ENCODE measurements around the gene FAM227B. TPM values are rescaled to one million over a fixed set of nuclear protein-coding genes. Genes with fewer than 3 reads are reported as not detected.
"Not testable (repeated sequence)": the region's sequence is repeated elsewhere in the genome, so short reads cannot be mapped to it uniquely, and the experiment has no call there.

FAM227B gene
- total and polyA plus RNA-seq, 2 of the 13 experiments (the other 11 are each of a cell fraction or from before 2014, with no cell fraction given) = 1.9 to 2.6 TPM

DNA sequence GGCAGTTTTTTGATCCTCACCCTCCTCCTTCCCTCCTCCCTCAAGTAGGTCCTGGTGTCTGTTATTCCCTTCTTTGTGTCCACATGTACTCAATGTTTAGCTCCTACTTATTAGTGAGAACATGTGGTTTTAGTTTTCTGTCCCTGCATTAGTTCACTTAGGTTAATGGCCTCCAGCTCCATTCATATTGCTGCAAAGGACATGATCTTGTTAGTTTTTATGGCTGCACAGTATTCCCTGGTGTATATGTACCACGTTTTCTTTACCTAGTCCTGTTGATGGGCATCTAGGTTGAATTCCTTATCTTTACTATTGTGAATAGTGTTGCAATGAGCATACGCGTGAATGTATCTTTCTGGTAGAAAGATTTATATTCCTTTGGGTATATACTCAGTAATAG, 259.2 kb downstream of the FAM227B start:
- no peak overlapping the region for H3K9ac ChIP-seq (ENCODE audit: insufficient read depth, low read depth, low read length)
- H3K4me2 ChIP-seq (ENCODE audit: low read depth, low read length) = no peak overlapping the region
- no peak for DNase-seq (ENCODE audit: low spot score)
- no peaks in the 10 kb centered on the region for H4K20me1 ChIP-seq (ENCODE audit: insufficient read depth, low read length)
- no peak for FAIRE-seq
- POLR2A ChIA-PET = no interaction called here
- BruUV-seq (replicated peaks) = no TSS peak
- H3K4me1 ChIP-seq (ENCODE audit: insufficient read depth, low read length) = no peaks in the 10 kb centered on the region
- CTCF ChIA-PET (ENCODE audit: low intra/inter-chr PET ratio, low total read pairs) = no interaction called here
- 65% methylated on average over 3 of the region's 3 CpGs for WGBS (ENCODE audit: low lambda C conversion rate)
- no peak overlapping the region for H3K27ac ChIP-seq (ENCODE audit: extremely low read length, insufficient read depth, low read length)
- intact Hi-C loops (cut with micrococcal nuclease; ENCODE audit: unreplicated experiment) = no loop called here
- H3K27me3 ChIP-seq (ENCODE audit: control insufficient read depth in 1 of 2, insufficient read depth in 2 of 2, low read length in 2 of 2) = no peaks in the 10 kb centered on the region
- TF ChIP-seq CCAR2 (optimal IDR thresholded peaks at IDR 0.05; ENCODE audit: low read depth, low read length) (no peak), HMG20A (CRISPR knock-in tag; IDR thresholded peaks at IDR 0.05; ENCODE audit: borderline replicate concordance) (no peak), MAZ (IDR thresholded peaks at IDR 0.05; ENCODE audit: borderline replicate concordance, low read depth, low read length) (no peak), MAZ (CRISPR knock-in tag; IDR thresholded peaks at IDR 0.05; ENCODE audit: low read depth) (no peak), IRF2 (CRISPR knock-in tag; IDR thresholded peaks at IDR 0.05) (no peak), ZNF598 (CRISPR knock-in tag; IDR thresholded peaks at IDR 0.05; ENCODE audit: borderline replicate concordance) (no peak), NPAS2 (CRISPR knock-in tag; IDR thresholded peaks at IDR 0.05; ENCODE audit: borderline replicate concordance) (no peak), ZNF713 (CRISPR knock-in tag; IDR thresholded peaks at IDR 0.05) (no peak)
- TF ChIP-seq, protein P1, sequence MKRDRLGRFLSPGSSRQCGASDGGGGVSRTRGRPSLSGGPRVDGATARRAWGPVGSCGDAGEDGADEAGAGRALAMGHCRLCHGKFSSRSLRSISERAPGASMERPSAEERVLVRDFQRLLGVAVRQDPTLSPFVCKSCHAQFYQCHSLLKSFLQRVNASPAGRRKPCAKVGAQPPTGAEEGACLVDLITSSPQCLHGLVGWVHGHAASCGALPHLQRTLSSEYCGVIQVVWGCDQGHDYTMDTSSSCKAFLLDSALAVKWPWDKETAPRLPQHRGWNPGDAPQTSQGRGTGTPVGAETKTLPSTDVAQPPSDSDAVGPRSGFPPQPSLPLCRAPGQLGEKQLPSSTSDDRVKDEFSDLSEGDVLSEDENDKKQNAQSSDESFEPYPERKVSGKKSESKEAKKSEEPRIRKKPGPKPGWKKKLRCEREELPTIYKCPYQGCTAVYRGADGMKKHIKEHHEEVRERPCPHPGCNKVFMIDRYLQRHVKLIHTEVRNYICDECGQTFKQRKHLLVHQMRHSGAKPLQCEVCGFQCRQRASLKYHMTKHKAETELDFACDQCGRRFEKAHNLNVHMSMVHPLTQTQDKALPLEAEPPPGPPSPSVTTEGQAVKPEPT (CRISPR knock-in tag; IDR thresholded peaks at IDR 0.05; ENCODE audit: low read depth) = no peak
- no peaks in the 10 kb centered on the region for H3K36me3 ChIP-seq (replicated peaks in 1 of 2; ENCODE audit: control insufficient read depth in 1 of 2, insufficient read depth in 2 of 2, low read length in 2 of 2)
- no peak overlapping the region for H2AFZ ChIP-seq (ENCODE audit: low read length)
- in situ Hi-C loops (cut with HindIII; ENCODE audit: extremely low pct_ligation_motif_present, low pct_unique_long_range_greater_than_20kb) = no loop called here
- H3K9me3 ChIP-seq (ENCODE audit: low read length) = no peaks in the 10 kb centered on the region
- no peak for ATAC-seq
- no peaks in the 10 kb centered on the region for H3K79me2 ChIP-seq (ENCODE audit: insufficient read depth, low read length)
- H3K4me3 ChIP-seq (replicated peaks in 1 of 3; ENCODE audit: insufficient read depth in 1 of 3, low read depth in 2 of 3, low read length in 3 of 3) = no peak overlapping the region

DNA sequence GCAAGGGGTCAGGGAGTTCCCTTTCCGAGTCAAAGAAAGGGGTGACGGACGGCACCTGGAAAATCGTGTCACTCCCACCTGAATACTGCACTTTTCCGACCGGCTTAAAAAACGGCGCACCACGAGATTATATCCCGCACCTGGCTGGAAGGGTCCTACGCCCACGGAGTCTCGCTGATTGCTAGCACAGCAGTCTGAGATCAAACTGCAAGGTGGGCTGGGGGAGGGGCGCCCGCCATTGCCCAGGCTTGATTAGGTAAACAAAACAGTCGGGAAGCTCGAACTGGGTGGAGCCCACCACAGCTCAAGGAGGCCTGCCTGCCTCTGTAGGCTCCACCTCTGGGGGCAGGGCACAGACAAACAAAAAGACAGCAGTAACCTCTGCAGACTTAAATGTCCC, 266.2 kb downstream of the FAM227B start:
- POLR2A ChIA-PET; ATAC-seq; in situ Hi-C loops (cut with HindIII; ENCODE audit: extremely low pct_ligation_motif_present, low pct_unique_long_range_greater_than_20kb): not testable (repeated sequence)

More for the DNA sequence above, 266.2 kb downstream of the FAM227B start:
- H3K4me3 ChIP-seq (replicated peaks in 1 of 3; ENCODE audit: insufficient read depth in 1 of 3, low read depth in 2 of 3, low read length in 3 of 3); H3K36me3 ChIP-seq (replicated peaks in 1 of 2; ENCODE audit: control insufficient read depth in 1 of 2, insufficient read depth in 2 of 2, low read length in 2 of 2); intact Hi-C loops (cut with micrococcal nuclease; ENCODE audit: unreplicated experiment); H3K27me3 ChIP-seq (ENCODE audit: control insufficient read depth in 1 of 2, insufficient read depth in 2 of 2, low read length in 2 of 2); DNase-seq (ENCODE audit: low spot score); H2AFZ ChIP-seq (ENCODE audit: low read length); FAIRE-seq; CTCF ChIA-PET (ENCODE audit: low intra/inter-chr PET ratio, low total read pairs); H3K9me3 ChIP-seq (ENCODE audit: low read length); H3K27ac ChIP-seq (ENCODE audit: extremely low read length, insufficient read depth, low read length); BruUV-seq (replicated peaks); H3K4me2 ChIP-seq (ENCODE audit: low read depth, low read length); H3K9ac ChIP-seq (ENCODE audit: insufficient read depth, low read depth, low read length); H4K20me1 ChIP-seq (ENCODE audit: insufficient read depth, low read length); H3K4me1 ChIP-seq (ENCODE audit: insufficient read depth, low read length); H3K79me2 ChIP-seq (ENCODE audit: insufficient read depth, low read length): not testable (repeated sequence)
- 90% methylated on average over 13 of the region's 17 CpGs for WGBS (ENCODE audit: low lambda C conversion rate)

Data from HepG2 (cell line).